HG02884 (cell line): ENCODE results near the gene SDK1.

ENCODE experiments used
- ATAC-seq: cut with Tn5 transposase; IDR thresholded peaks from one replicate; pipeline ENCODE4 v1.9.1; 2021; ENCODE audit warnings: mild to moderate bottlenecking, moderate library complexity; ENCODE audit not compliant: unreplicated experiment

Gene SDK1

DNA sequence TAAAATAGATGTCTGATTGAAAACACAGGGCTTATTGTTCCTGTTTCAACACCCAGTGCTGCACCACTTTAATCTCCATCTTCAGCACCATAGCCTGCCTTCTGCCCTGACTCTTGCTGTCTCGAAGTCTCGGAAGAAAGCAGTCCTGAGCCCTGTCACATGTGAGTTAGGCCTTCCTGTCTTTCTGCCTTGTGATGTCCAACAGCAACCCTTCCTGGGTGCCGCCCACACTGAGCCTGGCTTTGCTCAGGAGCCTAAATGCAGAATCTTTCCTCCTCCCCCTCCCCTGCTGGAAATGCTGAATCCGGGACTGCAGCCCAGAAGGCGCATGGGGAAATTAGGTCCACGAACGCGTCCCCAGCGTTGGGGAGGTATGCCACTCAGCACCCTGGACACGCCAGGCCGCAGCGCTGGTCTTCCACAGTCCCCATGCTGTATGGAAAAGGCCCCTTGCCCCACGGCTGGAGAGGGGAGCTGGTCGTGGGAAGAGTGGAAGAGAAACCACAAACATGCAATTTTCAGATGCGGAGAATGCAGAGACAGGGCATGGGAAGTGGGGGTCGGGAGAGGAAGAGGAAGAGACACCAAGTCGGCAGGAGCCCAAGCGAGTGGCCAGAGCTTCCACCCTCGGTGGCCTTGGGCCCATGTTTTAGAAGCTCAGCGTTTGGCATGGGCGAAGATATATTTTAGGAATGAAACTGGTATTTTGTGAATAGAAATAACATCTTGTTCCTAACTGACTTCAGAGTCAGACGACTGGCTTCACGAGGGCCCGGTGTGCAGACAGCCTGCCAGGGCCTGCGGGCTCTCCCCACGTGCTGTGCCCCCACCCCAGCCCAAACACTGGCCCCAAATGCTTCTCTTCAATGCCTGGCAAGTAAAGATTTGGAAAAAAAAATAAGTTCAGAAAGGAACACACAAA is 724.9 kb downstream of the SDK1 start:
- no peak for ATAC-seq

DNA sequence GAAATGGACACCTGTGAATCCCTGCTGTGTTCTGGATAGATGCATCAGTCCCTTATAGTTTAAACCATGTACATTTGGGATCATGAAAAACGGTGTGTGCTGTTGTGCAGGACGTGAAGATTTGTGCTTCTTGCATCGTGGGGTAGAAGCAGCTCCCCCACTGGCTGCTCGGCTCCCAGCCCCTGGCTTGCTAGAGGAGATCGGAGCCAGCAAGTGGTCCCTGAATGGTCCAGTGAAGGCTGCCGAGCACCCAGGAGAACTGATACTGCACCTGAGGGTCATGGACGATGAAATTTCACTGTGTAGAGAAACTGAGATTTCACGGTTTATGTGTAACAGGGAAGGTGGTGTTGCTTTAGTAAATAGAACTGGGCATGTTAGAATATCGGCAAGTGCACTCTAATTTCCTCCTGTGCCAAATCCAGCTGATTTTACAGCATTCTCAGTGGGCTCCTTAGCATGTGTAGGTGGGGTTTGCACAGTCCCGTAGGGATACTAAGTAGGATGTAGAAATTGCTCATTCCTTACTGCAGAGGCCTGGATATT is 726.0 kb downstream of the SDK1 start:
- no peak for ATAC-seq

DNA sequence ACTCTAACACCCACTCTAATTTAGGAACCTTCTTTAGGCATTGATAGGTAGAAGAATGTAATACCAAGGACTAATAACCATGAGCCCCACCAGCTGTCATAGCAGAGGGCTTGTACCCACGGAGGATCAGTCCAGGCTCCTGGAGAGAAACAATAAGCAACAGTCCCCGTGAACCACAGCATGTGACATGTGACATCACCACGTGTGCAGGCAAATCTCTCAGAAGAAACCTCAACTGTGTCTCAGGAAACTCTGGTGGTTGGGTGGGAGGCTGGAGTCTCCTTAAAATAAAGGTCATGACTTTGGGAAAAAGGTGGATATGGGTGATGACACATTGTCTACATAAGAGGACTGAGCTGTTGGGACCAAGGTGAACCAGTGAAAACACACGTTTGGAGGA is 727.2 kb downstream of the SDK1 start:
- ATAC-seq, result no peak

DNA sequence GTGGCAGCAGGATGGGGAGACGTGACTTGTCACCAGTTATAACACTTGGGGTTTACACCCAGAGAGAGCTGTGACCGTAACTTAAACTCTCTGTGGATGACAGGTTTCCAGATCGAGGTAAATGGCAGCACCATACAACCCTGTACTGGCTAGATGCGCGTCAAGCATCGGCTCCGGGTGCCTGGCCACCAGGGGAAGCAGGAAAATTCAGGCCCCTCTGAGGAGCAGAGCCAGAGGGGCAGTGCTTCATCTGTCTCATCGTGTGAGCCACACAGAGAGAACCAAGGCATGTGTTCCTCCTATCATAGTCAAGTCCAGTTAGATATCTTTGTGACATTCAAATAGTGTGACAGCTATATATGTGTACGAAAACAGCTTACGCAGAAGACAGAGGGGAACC is 728.9 kb downstream of the SDK1 start:
- no peak for ATAC-seq

DNA sequence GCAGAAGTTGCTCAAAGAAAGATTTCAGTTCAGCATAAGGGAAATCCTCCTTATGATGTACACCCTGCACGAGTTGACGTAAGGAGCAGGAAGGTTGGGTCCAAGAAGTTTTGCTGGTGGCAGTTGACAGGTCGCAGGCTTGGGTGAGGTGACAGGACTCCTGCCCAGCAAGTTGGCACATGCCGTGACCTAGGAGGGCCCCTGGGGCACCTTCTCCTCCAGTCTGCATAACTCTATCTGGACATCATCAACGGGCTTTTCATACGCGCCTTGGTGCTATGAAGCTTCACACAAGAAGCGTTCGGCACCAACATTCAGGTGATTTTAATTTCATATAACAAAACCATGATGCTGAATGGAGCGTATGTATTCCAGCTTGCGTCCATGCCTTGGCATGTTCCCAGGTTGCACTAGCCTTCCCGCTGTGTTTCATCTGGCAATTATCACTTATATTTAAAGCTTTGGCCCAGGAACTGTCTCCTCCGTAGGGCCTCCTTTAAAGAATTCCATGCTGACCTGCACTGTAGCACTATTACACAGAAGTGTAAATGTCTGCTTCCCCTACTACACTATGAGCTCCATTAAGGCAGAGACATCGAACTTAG is 729.4 kb downstream of the SDK1 start:
- ATAC-seq, result no peak

DNA sequence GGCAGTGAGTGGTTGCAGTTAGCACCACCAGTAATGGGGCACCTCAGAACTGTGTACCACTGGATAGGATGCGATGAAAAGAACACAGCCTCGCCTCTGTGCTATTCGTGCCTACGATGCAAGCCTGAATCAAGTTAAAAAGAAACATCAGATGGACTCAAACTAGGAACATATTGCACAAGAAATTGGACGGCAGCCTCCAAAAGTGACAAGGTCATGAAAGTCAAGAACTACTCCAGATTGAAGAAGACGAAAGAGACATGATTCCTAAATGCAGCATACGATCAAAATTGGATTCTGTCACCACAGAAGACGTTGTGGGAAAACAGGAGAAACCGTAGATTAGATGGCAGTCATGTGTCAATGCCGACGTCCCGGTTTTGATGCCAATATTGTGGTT is 732.9 kb downstream of the SDK1 start:
- no peak for ATAC-seq

DNA sequence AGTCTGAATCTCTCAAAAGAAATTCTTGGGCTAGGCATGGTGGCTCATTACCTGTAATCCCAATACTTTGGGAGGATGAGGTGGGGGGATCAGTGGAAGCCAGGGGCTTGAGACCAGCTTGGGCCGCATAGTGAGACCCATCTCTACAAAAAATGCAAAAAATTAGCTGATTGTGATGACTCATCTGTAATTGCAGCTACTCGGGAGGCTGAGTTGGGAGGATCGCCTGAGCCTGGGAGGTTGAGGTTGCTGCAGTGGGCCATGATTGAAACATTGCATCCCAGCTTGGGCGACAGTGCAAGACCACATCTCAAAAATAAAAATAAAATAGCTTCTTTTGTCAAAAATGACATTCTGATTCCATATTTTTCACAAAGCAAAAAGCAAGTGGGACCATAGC is 736.3 kb downstream of the SDK1 start:
- no peak for ATAC-seq

DNA sequence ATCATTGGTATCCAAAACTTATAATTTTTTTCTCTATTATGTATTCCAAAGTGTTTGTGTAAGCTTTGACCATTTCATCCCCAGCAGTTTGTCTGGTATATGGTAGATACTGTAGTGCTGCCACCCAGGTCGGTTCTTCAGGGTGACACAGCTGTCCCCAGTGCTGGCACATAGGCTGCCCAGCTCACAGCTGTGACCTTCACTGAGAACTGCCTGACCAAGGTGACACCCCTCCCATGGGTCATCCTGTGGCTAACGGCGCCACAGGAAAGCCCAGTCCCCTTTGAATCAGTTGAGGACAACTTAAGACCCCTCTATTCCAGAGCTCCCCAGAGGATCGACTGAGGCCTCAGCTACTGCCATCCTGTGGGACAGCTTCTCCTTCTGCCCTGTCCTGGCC is 736.8 kb downstream of the SDK1 start:
- ATAC-seq, result no peak

DNA sequence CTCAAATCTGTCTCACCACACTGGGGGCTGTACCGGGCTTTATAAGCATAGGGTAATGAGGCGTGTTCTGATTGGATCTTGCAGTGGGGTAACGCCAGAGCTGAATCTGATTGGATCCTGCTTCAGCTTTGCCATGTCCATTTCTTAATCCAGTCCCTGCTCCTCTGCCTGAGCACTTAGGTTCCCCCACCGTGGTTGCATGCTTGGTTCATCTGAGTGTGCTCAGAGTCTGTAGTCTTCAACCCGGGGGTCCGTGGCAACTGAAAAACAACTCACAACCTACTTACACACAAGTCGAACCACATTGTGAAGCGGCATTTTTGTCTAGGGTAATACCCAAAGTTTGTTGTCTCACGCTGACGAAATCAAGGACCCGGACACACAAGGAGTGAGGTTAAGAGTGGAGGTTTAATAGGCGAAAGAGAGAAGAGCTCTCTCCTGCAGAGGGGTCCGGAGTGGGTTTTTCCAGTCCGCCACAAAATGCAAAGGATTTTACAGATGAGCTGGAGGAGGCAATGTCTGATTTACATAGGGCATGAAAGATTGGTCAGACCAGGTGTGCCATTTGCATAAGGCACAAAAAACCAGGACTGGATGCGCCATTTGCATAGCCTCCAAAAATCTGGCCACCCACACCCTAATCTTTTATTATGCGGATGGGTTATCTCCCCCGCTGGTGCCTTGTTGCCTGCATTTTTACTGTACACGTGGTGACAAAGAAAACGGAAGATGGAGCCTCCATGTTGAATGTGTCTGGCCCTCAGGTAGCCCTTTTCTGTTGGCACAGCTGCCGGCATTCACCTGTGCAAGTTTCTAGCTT is 739.3 kb downstream of the SDK1 start:
- ATAC-seq, result no peak

DNA sequence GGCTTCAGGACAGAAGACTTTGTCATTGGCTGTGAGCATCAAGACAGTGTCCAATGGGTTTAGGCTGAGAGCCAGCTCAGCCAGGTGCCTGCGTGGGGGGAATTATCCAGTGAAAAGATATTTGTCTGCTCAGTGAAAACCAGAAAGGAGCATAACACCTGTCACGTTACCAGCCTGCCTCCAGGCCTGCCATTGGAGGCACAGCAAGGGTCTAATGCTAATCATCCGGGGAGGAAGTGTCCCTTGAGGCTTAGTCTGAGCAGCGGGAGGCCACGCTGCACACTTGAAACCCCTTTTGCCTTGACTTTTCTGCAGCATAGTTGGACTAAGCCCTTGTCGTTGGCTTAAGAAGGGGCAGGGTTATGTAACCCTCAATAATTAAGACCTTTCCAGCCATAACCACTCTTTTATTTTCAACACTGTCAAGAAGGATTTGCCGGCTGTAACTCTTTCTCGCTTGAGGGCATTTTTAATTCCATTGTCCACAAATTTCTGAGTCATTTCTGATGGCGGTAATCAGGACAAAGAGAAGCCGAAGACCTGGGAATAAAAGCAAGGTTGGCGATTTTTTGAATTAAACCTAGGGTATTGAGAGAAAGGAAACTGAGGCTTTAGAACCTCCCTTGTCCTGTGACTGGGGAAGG is 741.5 kb downstream of the SDK1 start:
- ATAC-seq, result no peak

DNA sequence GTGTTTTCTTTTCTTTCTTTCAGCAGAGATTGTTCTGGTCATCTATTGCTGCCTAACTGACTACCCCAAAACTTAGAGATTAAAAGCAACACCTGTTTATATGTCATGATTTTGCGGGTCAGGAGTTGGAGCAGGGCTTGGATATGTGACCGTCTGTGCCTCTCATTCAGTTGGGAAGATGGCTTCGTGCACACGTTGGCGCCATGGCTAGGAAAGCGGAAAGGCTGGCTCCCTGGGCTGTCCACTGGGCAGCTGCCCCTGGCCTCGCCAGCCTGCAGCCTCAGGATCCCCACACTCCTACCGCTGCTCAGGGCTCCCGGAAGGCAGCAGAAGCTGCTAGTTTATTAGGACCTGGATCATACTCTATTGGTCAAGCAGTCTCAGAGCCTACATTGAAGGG is 742.9 kb downstream of the SDK1 start:
- ATAC-seq, result no peak

DNA sequence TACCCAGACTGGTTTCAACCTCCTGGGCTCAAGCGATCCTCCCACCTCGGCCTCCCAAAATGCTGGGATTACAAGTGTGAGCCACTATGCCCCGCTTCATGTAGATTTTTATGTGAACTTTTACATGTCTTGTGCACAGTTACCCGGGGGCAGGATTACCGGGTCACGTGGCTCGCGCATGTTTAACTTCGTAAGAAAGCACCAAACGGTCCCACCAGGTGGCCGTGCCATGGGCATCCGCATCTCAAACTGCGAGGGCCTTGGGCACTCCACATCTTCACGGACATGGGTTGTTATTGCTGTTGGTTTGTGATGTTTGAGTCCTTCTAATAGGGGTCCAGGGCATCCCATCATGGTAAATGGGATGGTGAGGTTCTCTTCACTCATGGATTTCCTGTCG is 744.4 kb downstream of the SDK1 start:
- no peak for ATAC-seq

DNA sequence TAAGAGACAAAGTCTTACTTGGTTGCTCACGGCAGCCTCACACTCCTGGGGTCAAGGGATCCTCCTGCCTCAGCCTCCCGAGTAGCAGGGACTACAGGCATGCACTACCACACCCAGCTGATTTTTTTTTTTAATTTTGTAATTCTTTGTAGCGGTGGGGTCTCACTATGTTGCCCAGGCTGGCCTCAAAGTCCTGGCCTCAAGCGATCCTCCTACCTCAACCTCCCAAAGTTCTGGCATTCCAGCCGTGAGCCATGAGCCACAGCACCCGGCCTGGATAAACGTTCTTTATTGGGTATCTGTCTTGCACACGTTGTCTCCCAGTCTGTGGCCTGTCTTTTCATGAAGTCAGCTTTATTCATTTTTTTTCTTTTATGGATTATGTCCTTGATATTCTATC is 744.9 kb downstream of the SDK1 start:
- no peak for ATAC-seq

DNA sequence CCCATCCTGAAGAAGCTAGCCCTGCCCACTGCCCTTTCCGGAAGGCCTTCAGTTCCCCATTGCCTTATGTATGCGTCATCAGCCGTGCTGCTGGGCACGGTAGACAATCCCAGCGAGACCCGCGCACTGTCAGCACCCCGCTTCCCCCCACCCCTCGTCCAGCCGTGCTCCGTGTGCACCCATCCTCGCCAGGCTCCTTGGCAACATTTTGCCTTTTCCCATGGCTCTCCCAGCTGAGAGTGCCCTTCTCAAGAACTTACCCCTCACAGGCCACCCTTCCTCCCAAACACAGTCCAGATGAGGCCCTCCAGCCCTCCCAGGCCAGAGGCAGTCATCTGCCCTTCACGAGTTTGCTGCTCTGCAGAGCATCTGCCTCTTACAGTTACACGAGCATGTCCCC is 747.3 kb downstream of the SDK1 start:
- ATAC-seq, result no peak

DNA sequence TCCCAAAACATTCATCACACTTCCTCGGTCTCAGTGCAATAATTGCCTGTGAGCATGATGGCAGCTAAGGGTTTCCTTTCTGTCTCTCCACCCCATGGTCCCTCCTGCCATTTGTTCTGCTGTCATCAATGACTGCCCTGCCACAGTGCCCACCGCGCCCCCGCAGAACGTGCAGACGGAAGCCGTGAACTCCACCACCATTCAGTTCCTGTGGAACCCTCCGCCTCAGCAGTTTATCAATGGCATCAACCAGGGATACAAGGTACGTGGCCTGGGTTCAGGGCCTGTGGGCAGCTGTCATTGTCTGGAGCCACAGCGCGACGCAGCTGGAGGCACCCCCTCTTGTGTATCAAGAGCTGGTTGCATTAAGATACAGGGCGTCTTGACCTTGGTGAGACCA is 748.1 kb downstream of the SDK1 start:
- no peak for ATAC-seq

DNA sequence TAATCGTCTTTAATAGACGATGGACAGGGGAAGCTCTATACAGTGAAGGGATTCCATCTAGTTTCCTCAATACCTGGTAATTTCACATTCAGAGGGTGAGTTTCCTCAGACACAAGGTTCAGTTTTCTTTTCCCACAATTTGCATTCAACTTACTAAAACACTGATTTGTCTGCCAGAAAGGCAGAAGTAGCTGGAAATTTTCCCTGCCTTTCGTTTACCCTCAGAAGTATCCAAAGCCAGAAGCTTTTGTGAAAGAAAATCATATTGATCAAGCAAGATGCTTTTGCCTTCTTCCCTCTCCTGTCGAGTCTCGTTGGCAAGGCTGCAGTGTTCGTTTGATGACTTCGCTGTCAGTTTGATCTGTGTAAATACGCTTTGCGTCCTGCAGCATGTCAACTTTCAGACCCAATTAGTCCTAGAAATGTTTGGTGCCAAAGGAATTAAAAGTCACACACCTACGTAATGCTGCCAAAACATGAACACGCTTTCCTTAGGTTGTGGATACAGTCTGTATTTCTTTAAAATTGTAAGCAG is 749.1 kb downstream of the SDK1 start:
- ATAC-seq, result no peak

DNA sequence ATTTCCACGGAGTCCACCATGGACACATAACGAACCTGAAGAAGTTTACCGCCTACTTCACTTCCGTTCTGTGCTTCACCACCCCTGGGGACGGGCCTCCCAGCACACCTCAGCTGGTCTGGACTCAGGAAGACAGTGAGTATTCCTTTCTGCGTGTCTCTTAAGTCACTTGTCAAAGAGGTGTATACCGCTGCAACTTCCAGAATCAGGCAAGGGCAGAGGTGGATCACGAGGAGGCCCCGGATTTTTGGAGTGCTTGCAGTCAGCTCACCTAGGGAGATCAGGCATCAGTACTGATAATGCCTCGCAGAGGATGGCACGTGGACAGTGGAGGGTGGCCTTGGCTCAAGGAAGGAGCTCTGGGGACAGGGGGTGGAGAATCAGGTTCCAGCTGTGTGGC is 750.6 kb downstream of the SDK1 start:
- ATAC-seq, result no peak

DNA sequence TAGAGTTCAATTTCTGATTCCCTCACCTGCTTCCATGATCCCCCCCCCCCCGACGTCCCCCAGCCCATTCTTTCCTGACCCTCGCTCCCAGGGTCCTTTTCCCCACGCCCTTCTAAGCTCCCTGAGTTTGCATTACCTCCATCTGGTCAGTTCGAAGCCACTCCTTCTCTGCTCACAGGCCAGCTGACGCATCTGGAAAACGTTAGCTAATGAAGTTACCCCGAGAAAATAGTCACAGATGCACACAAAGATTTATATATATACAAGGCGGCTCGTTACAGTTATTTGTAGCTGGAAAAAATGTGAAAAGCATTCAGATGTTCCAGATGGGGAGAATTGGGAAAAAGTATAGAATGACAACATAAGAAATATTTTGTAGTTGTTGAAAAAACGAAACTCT is 751.1 kb downstream of the SDK1 start:
- ATAC-seq, result no peak

DNA sequence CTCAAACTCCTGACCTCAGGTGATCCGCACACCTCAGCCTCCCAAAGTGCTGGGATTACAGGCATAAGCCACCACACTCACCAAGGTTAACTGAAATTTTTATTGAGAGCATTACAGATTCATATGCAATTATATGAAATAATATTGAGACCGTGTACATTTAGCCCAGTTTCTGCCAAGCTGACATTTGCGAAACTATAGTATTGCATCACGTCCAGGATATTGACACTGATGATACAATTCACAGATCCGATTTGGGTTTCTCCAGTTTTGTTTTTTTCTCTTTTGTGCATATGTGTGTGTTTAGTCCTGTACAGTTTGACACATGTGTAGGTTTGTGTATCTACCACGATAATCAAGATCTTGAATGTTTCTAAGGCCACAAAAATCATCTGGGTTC is 753.1 kb downstream of the SDK1 start:
- no peak for ATAC-seq

DNA sequence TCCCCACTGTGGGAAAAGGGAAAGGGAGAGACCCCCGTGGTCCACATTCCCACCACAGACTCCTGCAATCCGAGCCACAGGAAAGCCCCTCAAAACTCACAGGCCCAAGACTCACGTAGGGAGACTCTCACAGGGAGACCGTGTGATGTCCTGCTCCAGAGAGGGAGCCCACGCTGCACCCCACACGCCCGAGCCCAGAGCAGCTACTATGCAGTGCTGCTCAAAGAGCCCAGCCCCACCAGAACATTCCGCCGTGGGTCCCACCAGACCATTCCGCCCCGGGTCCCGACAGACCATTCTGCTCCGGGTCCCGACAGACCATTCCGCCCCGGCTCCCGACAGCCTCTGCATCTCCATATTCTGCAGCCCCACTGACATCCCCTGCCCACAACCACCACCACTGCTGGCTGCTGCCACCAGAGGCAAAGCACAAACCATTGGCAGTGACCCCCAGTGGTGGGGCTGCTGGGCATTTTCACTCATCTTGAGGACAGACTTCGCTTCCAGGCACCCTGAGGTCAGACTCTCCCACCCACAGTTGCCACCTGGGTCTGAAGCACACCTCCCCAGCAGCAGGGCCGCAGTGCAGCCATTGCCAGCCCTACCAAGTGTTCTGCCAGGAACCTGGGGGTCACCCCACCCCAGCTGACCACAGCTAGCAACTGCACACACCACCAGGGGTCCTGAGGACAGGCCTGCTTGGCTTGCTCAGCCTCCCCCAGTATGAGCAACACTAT is 755.7 kb downstream of the SDK1 start:
- no peak for ATAC-seq
